Fibroblast of skin of left quadriceps (primary cell): ENCODE measurements around the gene KRTAP5-7.

ENCODE experiments used
- DNase-seq, 2 experiments: peaks; one replicate each; pipeline ENCODE4 v3.0.0-alpha.2; 2013; ENCODE audit warnings: low read depth in 2 of 2

The KRTAP5-7 gene

GRCh38 chr11:71495286-71496230 is 31.5 kb upstream of the KRTAP5-7 start:
- DNase-seq: no peak

GRCh38 chr11:71496421-71496820 is 30.6 kb upstream of the KRTAP5-7 start:
- DNase-seq: no peak

GRCh38 chr11:71498091-71498490 is 29.0 kb upstream of the KRTAP5-7 start:
- DNase-seq: no peak

GRCh38 chr11:71499125-71499524 is 27.9 kb upstream of the KRTAP5-7 start:
- DNase-seq: peak in 1 of 2 experiments; percentile 10

GRCh38 chr11:71499546-71499945 is 27.5 kb upstream of the KRTAP5-7 start:
- DNase-seq: no peak

- DNase-seq: no peak
Observed at GRCh38 chr11:71500601-71501021, 26.5 kb upstream of the KRTAP5-7 start.

- DNase-seq: no peak
Observed at GRCh38 chr11:71501071-71501985, 25.7 kb upstream of the KRTAP5-7 start.

- DNase-seq: no peak
Observed at GRCh38 chr11:71502026-71502425, 25.0 kb upstream of the KRTAP5-7 start.

GRCh38 chr11:71502871-71503435 is 24.1 kb upstream of the KRTAP5-7 start:
- no peak for DNase-seq

GRCh38 chr11:71504531-71504930 is 22.5 kb upstream of the KRTAP5-7 start:
- no peak for DNase-seq

GRCh38 chr11:71505001-71505400 is 22.1 kb upstream of the KRTAP5-7 start:
- DNase-seq: no peak

- DNase-seq: no peak
Observed at GRCh38 chr11:71505781-71506180, 21.3 kb upstream of the KRTAP5-7 start.

GRCh38 chr11:71507102-71507501 is 20.0 kb upstream of the KRTAP5-7 start:
- no peak for DNase-seq

- DNase-seq: no peak
Observed at GRCh38 chr11:71518506-71519471, 8.3 kb upstream of the KRTAP5-7 start.

GRCh38 chr11:71519546-71519945 is 7.5 kb upstream of the KRTAP5-7 start:
- DNase-seq: no peak

GRCh38 chr11:71525188-71525937 is 1.7 kb upstream of the KRTAP5-7 start:
- DNase-seq: no peak

- DNase-seq: no peak
Observed at GRCh38 chr11:71525938-71526495, 1.1 kb upstream of the KRTAP5-7 start.

GRCh38 chr11:71527576-71528210 is 626 bp downstream of the KRTAP5-7 start:
- DNase-seq: no peak

- no peak for DNase-seq
Observed at GRCh38 chr11:71530602-71531001, 3.5 kb downstream of the KRTAP5-7 start.
